Measurements from ENCODE around the gene C2orf49. TPM values are rescaled to one million over a fixed set of nuclear protein-coding genes. Genes with fewer than 3 reads are reported as not detected.

C2orf49 gene
- total RNA-seq (2021; ENCODE audit: unreplicated experiment) (17.2 TPM), Bru-seq, nascent RNA (percentile 91 among the genes with signal in this experiment), BruChase-seq, experiment 1, labeled RNA remaining after a 6-hour chase (percentile 80 among the genes with signal in this experiment), BruChase-seq, experiment 2, labeled RNA remaining after a 2-hour chase (percentile 94 among the genes with signal in this experiment)
- 7.0 and 9.9 TPM in 2 replicates for polyA plus RNA-seq (2012)
- long read RNA-seq, full-length matches to known transcripts: 25 of 29 reads
- long read RNA-seq, partial matches to known transcripts: 2 of 29 reads
- long read RNA-seq, other reads (novel, unspliced or antisense): 2 of 29 reads

DNA sequence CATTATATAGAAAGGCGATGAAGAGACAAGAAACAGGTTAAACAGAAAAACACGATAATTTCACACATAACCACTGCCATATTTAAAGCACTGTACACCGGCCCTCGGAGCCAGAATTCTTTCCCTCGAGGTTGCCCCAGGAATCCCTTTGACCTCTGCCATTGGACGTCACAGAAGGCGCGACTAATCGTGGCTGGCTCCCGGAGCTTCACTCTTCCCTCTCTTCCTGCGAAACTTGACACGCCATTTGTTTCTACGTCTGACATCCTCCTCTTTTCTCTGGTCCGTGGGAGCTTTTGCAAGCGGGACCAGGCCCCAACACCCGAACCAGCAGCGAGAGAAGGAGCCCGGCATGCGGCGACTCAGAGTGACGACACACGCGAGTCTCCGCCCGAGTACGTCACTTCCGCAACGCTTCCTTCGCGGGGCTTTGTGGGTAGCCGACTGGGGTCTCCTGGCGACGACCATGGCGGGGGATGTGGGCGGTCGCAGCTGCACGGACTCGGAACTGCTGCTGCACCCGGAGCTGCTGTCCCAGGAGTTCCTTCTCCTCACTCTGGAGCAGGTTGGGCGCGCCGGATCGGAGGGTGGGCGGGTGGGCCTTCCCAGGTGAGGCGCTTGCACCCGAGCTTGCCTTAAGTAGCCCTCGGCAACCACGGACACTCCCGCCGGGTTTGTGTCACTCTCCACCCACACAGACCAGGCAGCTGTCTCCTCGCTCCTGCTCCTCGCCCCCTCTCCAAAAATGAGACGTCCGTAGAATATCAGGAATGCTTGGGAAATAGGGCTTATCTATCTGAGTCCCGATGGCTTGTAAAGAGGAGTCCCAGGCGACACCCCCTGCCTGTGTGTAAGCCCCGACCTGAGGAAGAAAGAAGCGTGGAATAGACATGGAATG, at the start of gene C2orf49:
C2orf49 (plus strand) TSS at position 419 of the 898 bp plus-strand sequence; CDS start at position 467, 48 bp downstream.
- POLR2A ChIA-PET: no interaction called here
- peak; percentile 72 for DNase-seq (ENCODE audit: low read depth, low spot score)
- RAD21 ChIA-PET (ENCODE audit: low non-redundant PET in 1 of 2, low total read pairs in 2 of 2, uncharacterized antibody in 2 of 2, unreplicated experiment in 2 of 2): no interaction called here
- Histone ChIP-seq H3K9me2 (ENCODE audit: insufficient read depth) (no peaks in the 10 kb centered on the region), H3K27ac (ENCODE audit: low read depth, low read length) (peak within 1 kb of the TSS; percentile 91), H3K79me2 (ENCODE audit: insufficient read depth, low read length) (peaks cover 67% of the 10 kb centered on the region), H2AFZ (ENCODE audit: low read depth, low read length, poor library complexity, severe bottlenecking) (peak within 1 kb of the TSS; percentile 96), H3K4me2 (ENCODE audit: low read length) (peak within 1 kb of the TSS; percentile 85), H3K9ac (ENCODE audit: low read length) (peak within 1 kb of the TSS; percentile 92), H3K27me3 (ENCODE audit: insufficient read depth, low read length) (no peaks in the 10 kb centered on the region), H3K4me3 (replicated peaks in 1 of 2; ENCODE audit: low read depth in 1 of 2, low read length in 2 of 2) (peak within 1 kb of the TSS; percentile 89 to 93), H4K20me1 (ENCODE audit: insufficient read depth) (no peaks in the 10 kb centered on the region), H3K4me1 (ENCODE audit: control insufficient read depth in 1 of 2, insufficient read depth in 2 of 2, low read length in 2 of 2) (peaks cover 7 to 17% of the 10 kb centered on the region in 2 experiments), H3K9me3 (ENCODE audit: control insufficient read depth in 1 of 2, insufficient read depth in 1 of 2, low read depth in 1 of 2, low read length in 2 of 2) (no peaks in the 10 kb centered on the region), H3K36me3 (ENCODE audit: control insufficient read depth in 1 of 2, insufficient read depth in 2 of 2, low read length in 2 of 2) (peaks cover 15 to 21% of the 10 kb centered on the region in 2 experiments; a peak in 3 of 4 replicates)
- CTCF ChIA-PET: no interaction called here
- intact Hi-C loops (cut with micrococcal nuclease): loop anchor here (5.0 kb wide), 1 partner anchor 65 kb away; no protein-coding TSS in a partner anchor
- BruUV-seq (replicated peaks): no TSS peak
- ATAC-seq: peak; percentile 86
- TF ChIP-seq, protein P1, sequence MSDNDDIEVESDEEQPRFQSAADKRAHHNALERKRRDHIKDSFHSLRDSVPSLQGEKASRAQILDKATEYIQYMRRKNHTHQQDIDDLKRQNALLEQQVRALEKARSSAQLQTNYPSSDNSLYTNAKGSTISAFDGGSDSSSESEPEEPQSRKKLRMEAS (IDR thresholded peaks at IDR 0.05): peak; percentile 71; the same call in 1 of the 2 replicates
- no peak for TF ChIP-seq FOSL1 (IDR thresholded peaks at IDR 0.05; ENCODE audit: low read depth)
- no peak for TF ChIP-seq TCF7L2 (IDR thresholded peaks at IDR 0.05; ENCODE audit: borderline replicate concordance, extremely low read depth, insufficient read depth, insufficient read length)
- peak; percentile 39 for TF ChIP-seq YY1 (IDR thresholded peaks at IDR 0.05; ENCODE audit: extremely low read depth, insufficient replicate concordance, low read depth, low read length)
- no peak for TF ChIP-seq RAD21 (IDR thresholded peaks at IDR 0.05; ENCODE audit: low read depth)
- peak; percentile 58; the same call in 1 of the 2 replicates for TF ChIP-seq EGR1 (IDR thresholded peaks at IDR 0.05; ENCODE audit: low read depth)
- TF ChIP-seq POLR2A (IDR thresholded peaks at IDR 0.05; ENCODE audit: borderline replicate concordance, extremely low read depth, insufficient read depth, insufficient read length): no peak
- no peak; the same call in 1 of the 2 replicates for TF ChIP-seq ELF1 (IDR thresholded peaks at IDR 0.05; ENCODE audit: borderline replicate concordance, low read depth)
- TF ChIP-seq CEBPB (IDR thresholded peaks at IDR 0.05; ENCODE audit: low read depth): no peak
- no peak for TF ChIP-seq EZH2 (IDR thresholded peaks at IDR 0.05)
- no peak for TF ChIP-seq CBX3 (IDR thresholded peaks at IDR 0.05; ENCODE audit: low read depth)
- peak; percentile 52; the same call in 1 of the 2 replicates for TF ChIP-seq SIN3A (IDR thresholded peaks at IDR 0.05; ENCODE audit: low read depth)
- TF ChIP-seq EZH2phosphoT487 (IDR thresholded peaks at IDR 0.05; ENCODE audit: borderline replicate concordance): no peak
- TF ChIP-seq SRF (IDR thresholded peaks at IDR 0.05; ENCODE audit: low read depth): peak; percentile 90
- no peak for TF ChIP-seq ZBTB33 (IDR thresholded peaks at IDR 0.05; ENCODE audit: extremely low read depth, insufficient replicate concordance, low read length)
- peak; percentile 74 for TF ChIP-seq POLR2AphosphoS5 (IDR thresholded peaks at IDR 0.05; ENCODE audit: low read depth, low read length)
- TF ChIP-seq ZNF274 (IDR thresholded peaks at IDR 0.05; ENCODE audit: low read depth, low read length): no peak
- TF ChIP-seq CTCF (IDR thresholded peaks at IDR 0.05 in 2 of 3, conservative IDR thresholded peaks at IDR 0.05 in 1 of 3; ENCODE audit: borderline replicate concordance in 1 of 3, insufficient read depth in 1 of 3, low read depth in 2 of 3, low read length in 2 of 3): no peak
- peak; percentile 16; the same call in 1 of the 2 replicates for TF ChIP-seq ZFX (IDR thresholded peaks at IDR 0.05)
- no peak for TF ChIP-seq JUND (IDR thresholded peaks at IDR 0.05)
- peak; percentile 66; the same call in 1 of the 2 replicates for TF ChIP-seq SP1 (IDR thresholded peaks at IDR 0.05; ENCODE audit: low read depth)
- TF ChIP-seq ATF3 (IDR thresholded peaks at IDR 0.05): no peak
